OCI-LY3 (cell line): Measurements from ENCODE around the gene SOCS1.

Source experiments
- EZH2phosphoT487 ChIP-seq: fragments of 200-600 bp; shearing (Covaris generic); IDR thresholded peaks from 2 replicates; pipeline ENCODE4 v1.6.1; 2018; ENCODE audit warnings: antibody characterized with exemption, mixed run types, low read depth
- TF ChIP-seq, protein P1 (sequence below): fragments of 200-600, 300-600 bp; sonication (generic); IDR thresholded peaks from 2 replicates; pipeline ENCODE4 v1.5.1; 2014; ENCODE audit warnings: antibody characterized with exemption, low read length, low read depth

DNA sequence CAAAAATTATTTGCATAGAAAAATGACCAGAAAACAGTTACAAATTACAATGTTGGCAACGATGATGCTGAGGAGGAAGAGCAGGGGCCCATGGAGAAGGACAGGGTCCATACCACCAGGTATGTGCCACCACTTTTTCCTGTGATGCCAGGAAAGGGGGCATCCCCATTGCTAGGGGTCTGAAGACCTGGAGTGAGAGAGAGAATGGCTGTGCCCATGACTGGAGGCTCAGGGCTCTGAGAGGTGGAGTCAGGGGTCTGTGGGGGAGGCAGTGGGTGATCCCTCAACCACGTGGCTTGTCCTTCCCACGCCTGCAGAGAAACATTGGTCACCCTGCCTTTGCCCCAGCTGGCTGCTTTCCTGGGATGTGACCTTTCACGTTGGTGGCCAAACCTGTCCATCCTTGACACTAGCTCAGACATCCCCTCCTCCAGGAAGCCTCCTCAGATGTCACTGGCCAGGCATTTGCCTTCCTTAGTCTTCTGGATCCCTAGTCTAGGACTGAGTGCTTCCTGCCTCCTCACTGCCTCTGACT, 51.4 kb downstream of the SOCS1 start:
- TF ChIP-seq, protein P1, sequence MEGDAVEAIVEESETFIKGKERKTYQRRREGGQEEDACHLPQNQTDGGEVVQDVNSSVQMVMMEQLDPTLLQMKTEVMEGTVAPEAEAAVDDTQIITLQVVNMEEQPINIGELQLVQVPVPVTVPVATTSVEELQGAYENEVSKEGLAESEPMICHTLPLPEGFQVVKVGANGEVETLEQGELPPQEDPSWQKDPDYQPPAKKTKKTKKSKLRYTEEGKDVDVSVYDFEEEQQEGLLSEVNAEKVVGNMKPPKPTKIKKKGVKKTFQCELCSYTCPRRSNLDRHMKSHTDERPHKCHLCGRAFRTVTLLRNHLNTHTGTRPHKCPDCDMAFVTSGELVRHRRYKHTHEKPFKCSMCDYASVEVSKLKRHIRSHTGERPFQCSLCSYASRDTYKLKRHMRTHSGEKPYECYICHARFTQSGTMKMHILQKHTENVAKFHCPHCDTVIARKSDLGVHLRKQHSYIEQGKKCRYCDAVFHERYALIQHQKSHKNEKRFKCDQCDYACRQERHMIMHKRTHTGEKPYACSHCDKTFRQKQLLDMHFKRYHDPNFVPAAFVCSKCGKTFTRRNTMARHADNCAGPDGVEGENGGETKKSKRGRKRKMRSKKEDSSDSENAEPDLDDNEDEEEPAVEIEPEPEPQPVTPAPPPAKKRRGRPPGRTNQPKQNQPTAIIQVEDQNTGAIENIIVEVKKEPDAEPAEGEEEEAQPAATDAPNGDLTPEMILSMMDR: no peak
- no peak for TF ChIP-seq EZH2phosphoT487
